ENCODE measurements around the gene TAF5L.

TAF5L gene

GRCh38 chr1:229625915-229626831 is at the start of gene TAF5L, which contains the start of gene URB2:
TAF5L (minus strand) TSS chr1:229626122; CDS start chr1:229614482, 11,640 bp downstream.
URB2 (plus strand) TSS chr1:229626247; CDS start chr1:229627634, 1,387 bp downstream.
- DNase-seq (ENCODE audit: low spot score) = peak; percentile 98
- TF ChIP-seq, protein P1, sequence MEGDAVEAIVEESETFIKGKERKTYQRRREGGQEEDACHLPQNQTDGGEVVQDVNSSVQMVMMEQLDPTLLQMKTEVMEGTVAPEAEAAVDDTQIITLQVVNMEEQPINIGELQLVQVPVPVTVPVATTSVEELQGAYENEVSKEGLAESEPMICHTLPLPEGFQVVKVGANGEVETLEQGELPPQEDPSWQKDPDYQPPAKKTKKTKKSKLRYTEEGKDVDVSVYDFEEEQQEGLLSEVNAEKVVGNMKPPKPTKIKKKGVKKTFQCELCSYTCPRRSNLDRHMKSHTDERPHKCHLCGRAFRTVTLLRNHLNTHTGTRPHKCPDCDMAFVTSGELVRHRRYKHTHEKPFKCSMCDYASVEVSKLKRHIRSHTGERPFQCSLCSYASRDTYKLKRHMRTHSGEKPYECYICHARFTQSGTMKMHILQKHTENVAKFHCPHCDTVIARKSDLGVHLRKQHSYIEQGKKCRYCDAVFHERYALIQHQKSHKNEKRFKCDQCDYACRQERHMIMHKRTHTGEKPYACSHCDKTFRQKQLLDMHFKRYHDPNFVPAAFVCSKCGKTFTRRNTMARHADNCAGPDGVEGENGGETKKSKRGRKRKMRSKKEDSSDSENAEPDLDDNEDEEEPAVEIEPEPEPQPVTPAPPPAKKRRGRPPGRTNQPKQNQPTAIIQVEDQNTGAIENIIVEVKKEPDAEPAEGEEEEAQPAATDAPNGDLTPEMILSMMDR (IDR thresholded peaks at IDR 0.05; ENCODE audit: extremely low read depth, missing control alignments) = no peak

GRCh38 chr1:229675396-229675795 is 49.5 kb upstream of the TAF5L start:
- no peak for DNase-seq (ENCODE audit: low spot score)
- TF ChIP-seq, protein P1 (IDR thresholded peaks at IDR 0.05; ENCODE audit: extremely low read depth, missing control alignments) = no peak

GRCh38 chr1:229674042-229674441 is 48.1 kb upstream of the TAF5L start:
- DNase-seq (ENCODE audit: low spot score) = no peak
- TF ChIP-seq, protein P1 (IDR thresholded peaks at IDR 0.05; ENCODE audit: extremely low read depth, missing control alignments) = no peak

DNA sequence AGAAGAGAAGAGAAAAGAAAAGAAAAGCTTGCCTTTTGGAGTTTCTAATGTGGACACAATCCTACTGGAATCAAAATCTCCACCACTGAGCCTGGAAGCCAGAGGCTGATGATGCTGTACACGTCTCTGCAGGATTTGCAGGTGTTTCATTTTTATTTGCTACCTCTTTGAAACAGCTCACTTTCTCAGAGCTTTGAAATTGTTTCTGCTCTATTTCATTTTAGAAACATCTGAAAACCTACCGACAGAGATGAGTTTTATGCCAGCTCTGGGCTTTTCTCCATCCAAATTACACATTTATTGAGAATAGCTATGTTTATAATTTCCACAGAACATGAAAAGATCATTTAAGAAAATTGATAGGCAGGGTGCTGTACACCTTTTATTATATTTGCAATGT is 46.3 kb upstream of the TAF5L start:
- TF ChIP-seq, protein P1 (IDR thresholded peaks at IDR 0.05; ENCODE audit: extremely low read depth, missing control alignments) = no peak
- no peak for DNase-seq (ENCODE audit: low spot score)

- TF ChIP-seq, protein P1 (IDR thresholded peaks at IDR 0.05; ENCODE audit: extremely low read depth, missing control alignments) = no peak
- DNase-seq (ENCODE audit: low spot score) = no peak
These were observed 45.4 kb upstream of the TAF5L start for GRCh38 chr1:229671310-229671709.

DNA sequence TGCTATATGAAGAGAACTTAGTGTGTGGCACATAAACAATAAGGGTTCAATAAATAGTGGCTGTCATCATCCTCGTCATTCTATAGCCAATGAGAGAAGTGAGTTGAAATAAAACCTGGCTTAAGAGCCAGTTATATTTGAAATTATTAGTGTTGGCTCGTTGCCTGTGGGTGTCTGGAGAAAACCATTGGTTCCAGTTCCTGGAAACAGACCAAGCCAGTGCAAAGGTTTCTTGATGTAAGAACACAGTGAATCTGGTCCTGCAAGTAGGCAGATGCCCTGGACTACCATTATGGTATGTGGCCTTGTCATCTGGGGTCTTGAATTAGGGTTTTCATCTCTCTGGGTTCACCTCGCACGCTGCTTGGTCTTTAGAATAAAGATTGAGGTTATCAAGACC is 43.4 kb upstream of the TAF5L start:
- TF ChIP-seq, protein P1 (IDR thresholded peaks at IDR 0.05; ENCODE audit: extremely low read depth, missing control alignments) = no peak
- DNase-seq (ENCODE audit: low spot score) = no peak

- DNase-seq (ENCODE audit: low spot score) = no peak
- TF ChIP-seq, protein P1 (IDR thresholded peaks at IDR 0.05; ENCODE audit: extremely low read depth, missing control alignments) = no peak
These were observed 40.7 kb upstream of the TAF5L start for GRCh38 chr1:229666585-229666984.
